PC-9 (cell line): ENCODE measurements around the gene ACTR10.

Experiments
- CTCF ChIP-seq: fragments of 200-600 bp; sonication (generic); conservative IDR thresholded peaks from 2 replicates; pipeline ENCODE4 v1.6.1; 2017; ENCODE audit warnings: mixed run types, antibody characterized with exemption, mild to moderate bottlenecking, moderate library complexity
- EZH2 ChIP-seq: fragments of 200-600 bp; sonication (generic); IDR thresholded peaks from 2 replicates; pipeline ENCODE4 v1.8.0; 2017; ENCODE audit warnings: antibody characterized with exemption, low read depth

- TF ChIP-seq CTCF: no peak
- no peak for TF ChIP-seq EZH2
These were observed 44.0 kb downstream of the ACTR10 start for GRCh38 chr14:58243790-58244555.
